Common myeloid progenitor, CD34-positive (primary cell): Measurements from ENCODE around the gene SEMA4D.

Experiments
- CTCF ChIA-PET: fragments of 350-600 bp; sonication (Branson Sonifier 250); formaldehyde crosslinking; loops from one replicate; lab custom pipeline; 2021; ENCODE audit warnings: antibody characterized with exemption; lab: Charles Lee
- POLR2A ChIA-PET: fragments of 350-600 bp; sonication (Branson Sonifier 250); formaldehyde crosslinking; loops from one replicate; lab custom pipeline; 2021; ENCODE audit warnings: antibody characterized with exemption; lab: Charles Lee
- DNase-seq, 3 donors: peaks; one replicate each; pipeline versions ENCODE4 v3.0.0 to v3.0.0-alpha.2; 2013
- H3K27ac ChIP-seq, 2 experiments: 1 replicate in 1 of 2; 2 replicates in 1 of 2; pipeline ENCODE4 v1.7.0; 2013; ENCODE audit warnings: inconsistent platforms in 2 of 2, low read length in 2 of 2, mild to moderate bottlenecking in 2 of 2, low read depth in 1 of 2, moderate library complexity in 1 of 2; ENCODE audit not compliant: severe bottlenecking in 2 of 2, insufficient read depth in 1 of 2, poor library complexity in 1 of 2
- H3K27me3 ChIP-seq, 5 experiments: replicated peaks in 2 of 5; 1 replicate in 3 of 5; 2 replicates in 2 of 5; pipeline versions ENCODE4 v1.6.1 to v1.7.0; 2013; ENCODE audit warnings: low read length in 4 of 5, mild to moderate bottlenecking in 2 of 5, moderate library complexity in 2 of 5, inconsistent platforms in 1 of 5; ENCODE audit not compliant: insufficient read depth in 5 of 5, control insufficient read depth in 4 of 5
- H3K36me3 ChIP-seq, 4 experiments: 1 replicate in 2 of 4; 2 replicates in 2 of 4; pipeline versions ENCODE4 v1.6.1 to v1.7.0; 2013; ENCODE audit warnings: low read length in 3 of 4, control low read depth in 1 of 4, mild to moderate bottlenecking in 1 of 4; ENCODE audit not compliant: control insufficient read depth in 4 of 4, insufficient read depth in 4 of 4
- H3K4me1 ChIP-seq, 4 experiments: 1 replicate in 3 of 4; 2 replicates in 1 of 4; pipeline versions ENCODE4 v1.6.1 to v1.7.1; 2013; ENCODE audit warnings: low read length in 3 of 4, mild to moderate bottlenecking in 3 of 4, control low read depth in 1 of 4, inconsistent platforms in 1 of 4, moderate library complexity in 1 of 4; ENCODE audit not compliant: control insufficient read depth in 4 of 4, insufficient read depth in 4 of 4; ENCODE audit errors: control extremely low read depth in 1 of 4
- H3K4me3 ChIP-seq, 7 experiments: 1 replicate in 4 of 7; 2 replicates in 3 of 7; pipeline versions ENCODE4 v1.5.1 to v1.7.0; 2013; ENCODE audit warnings: mild to moderate bottlenecking in 7 of 7, low read length in 6 of 7, moderate library complexity in 6 of 7, inconsistent platforms in 2 of 7, low read depth in 2 of 7, control low read depth in 1 of 7; ENCODE audit not compliant: insufficient read depth in 4 of 7, control insufficient read depth in 1 of 7; ENCODE audit errors: extremely low read depth in 1 of 7
- H3K9me3 ChIP-seq, 5 experiments: 1 replicate in 4 of 5; 2 replicates in 1 of 5; pipeline versions ENCODE4 v1.6.1 to v1.7.1; 2013; ENCODE audit warnings: low read length in 4 of 5, mild to moderate bottlenecking in 2 of 5, inconsistent platforms in 1 of 5, low read depth in 1 of 5, moderate library complexity in 1 of 5; ENCODE audit not compliant: control insufficient read depth in 4 of 5, insufficient read depth in 2 of 5; ENCODE audit errors: control extremely low read depth in 1 of 5
- WGBS: methylation state at CpG from one replicate; pipeline ENCODE4 v1.1.5; 2013; ENCODE audit not compliant: insufficient coverage; 5-methylcytosine and 5-hydroxymethylcytosine counted together

SEMA4D gene

GRCh38 chr9:89409466-89409865 lies 88.4 kb downstream of the SEMA4D start:
- ChIA-PET CTCF (interaction anchor here (1.3 to 3.7 kb wide), 5 partner anchors 14 to 46 kb away, joined by 3 to 19 read pairs (median 7); no protein-coding TSS in a partner anchor), POLR2A (interaction anchor here (1.2 kb wide), 1 partner anchor 20 kb away, joined by 3 read pairs; no protein-coding TSS in a partner anchor)
- peaks cover 0 to 3% (median 0%) of the 10 kb centered on the region in 5 experiments for H3K9me3 ChIP-seq
- peaks cover 12 to 45% (median 16%) of the 10 kb centered on the region in 4 experiments for H3K36me3 ChIP-seq
- peak in 2 of 3 donors; percentile 41 to 58 for DNase-seq
- H3K27me3 ChIP-seq: no peaks in the 10 kb centered on the region
- H3K4me1 ChIP-seq: peaks cover 23 to 83% (median 68%) of the 10 kb centered on the region in 4 experiments
- H3K4me3 ChIP-seq: peak overlapping the region in 4 of 7 experiments; percentile 26 to 51 (median 34)
- WGBS: 22% methylated on average over 3 of the region's 4 CpGs
- H3K27ac ChIP-seq: peak overlapping the region; percentile 41 to 85

DNA sequence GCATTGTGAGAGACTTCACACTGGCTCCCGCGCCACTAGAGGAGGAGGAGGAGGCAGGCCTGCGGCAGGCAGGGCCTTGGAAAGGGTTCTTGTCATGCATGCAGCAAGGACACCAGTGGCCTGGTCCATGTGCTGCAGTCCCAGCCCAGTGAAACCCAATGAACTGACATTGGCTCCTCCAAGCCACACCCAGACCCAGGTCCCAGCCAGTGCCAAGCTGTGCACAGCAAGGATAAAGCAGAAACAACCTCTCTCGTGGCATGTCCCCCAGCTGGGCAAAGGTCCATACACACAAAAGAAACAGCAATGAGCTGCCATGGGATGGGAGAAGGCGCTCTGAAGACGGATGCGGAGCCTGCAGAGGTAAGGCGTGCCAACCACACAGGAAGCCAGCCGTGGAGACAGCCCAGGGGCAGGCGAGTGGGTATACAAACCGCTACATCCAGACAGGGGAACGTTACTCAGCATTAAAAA lies 89.2 kb downstream of the SEMA4D start:
- Histone ChIP-seq H3K9me3 (peaks cover 0 to 3% (median 0%) of the 10 kb centered on the region in 5 experiments), H3K27ac (peak overlapping the region; percentile 41 to 85), H3K36me3 (peaks cover 10 to 43% (median 20%) of the 10 kb centered on the region in 4 experiments), H3K27me3 (no peaks in the 10 kb centered on the region), H3K4me3 (peak overlapping the region in 4 of 7 experiments; percentile 26 to 51 (median 34)), H3K4me1 (peaks cover 23 to 78% (median 68%) of the 10 kb centered on the region in 4 experiments)
- CTCF ChIA-PET: interaction anchor here (0.6 to 3.7 kb wide), 10 partner anchors 11 to 140 kb away, joined by 3 to 19 read pairs (median 4); no protein-coding TSS in a partner anchor
- DNase-seq: peak; percentile 81 to 97 (median 94)
- POLR2A ChIA-PET: interaction anchor here (1.2 to 1.3 kb wide), 2 partner anchors 18 to 20 kb away, joined by 3 read pairs; no protein-coding TSS in a partner anchor
- WGBS: 0% methylated on average over 8 of the region's 12 CpGs

DNA sequence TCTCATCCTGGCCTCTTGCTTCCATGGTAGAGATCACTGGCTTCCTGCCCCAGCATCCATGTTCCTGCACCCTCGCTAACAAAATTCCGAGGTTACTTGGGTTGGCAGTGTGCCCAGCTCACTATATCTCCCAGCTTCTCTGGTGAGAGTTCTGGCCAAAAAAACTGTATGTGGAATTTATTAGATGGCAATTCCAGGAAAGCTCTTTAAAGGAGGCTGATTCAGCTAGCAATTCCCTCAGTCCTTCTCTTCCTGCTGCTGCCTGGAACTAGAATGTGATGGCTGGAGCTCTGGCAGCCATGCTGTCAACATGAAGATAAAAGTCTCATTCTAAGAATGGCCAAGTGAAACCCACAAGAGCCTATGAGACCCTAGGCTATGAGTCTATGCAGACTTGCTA lies 90.8 kb downstream of the SEMA4D start:
- H3K36me3 ChIP-seq: peaks cover 9 to 45% (median 24%) of the 10 kb centered on the region in 4 experiments
- WGBS: 58% methylated on average over 2 of the region's 2 CpGs
- peak overlapping the region in 1 of 2 experiments; percentile 1 for H3K27ac ChIP-seq
- no peak overlapping the region for H3K4me3 ChIP-seq
- H3K27me3 ChIP-seq: no peaks in the 10 kb centered on the region
- ChIA-PET POLR2A (no interaction called here), CTCF (interaction anchor here (1.1 to 3.7 kb wide), 5 partner anchors 17 to 142 kb away, joined by 3 to 19 read pairs (median 7); no protein-coding TSS in a partner anchor)
- H3K9me3 ChIP-seq: peaks cover 0 to 3% (median 0%) of the 10 kb centered on the region in 5 experiments
- no peak for DNase-seq
- H3K4me1 ChIP-seq: peaks cover 23 to 81% (median 67%) of the 10 kb centered on the region in 4 experiments

GRCh38 chr9:89405826-89406225 lies 92.1 kb downstream of the SEMA4D start:
- Histone ChIP-seq H3K4me3 (peak overlapping the region in 3 of 7 experiments; percentile 15 to 35 (median 29)), H3K4me1 (peaks cover 29 to 81% (median 70%) of the 10 kb centered on the region in 4 experiments), H3K27ac (peak overlapping the region; percentile 10 to 60), H3K27me3 (no peaks in the 10 kb centered on the region), H3K9me3 (no peaks in the 10 kb centered on the region), H3K36me3 (peaks cover 5 to 46% (median 27%) of the 10 kb centered on the region in 4 experiments)
- peak in 2 of 3 donors; percentile 68 to 69 for DNase-seq
- CTCF ChIA-PET: interaction anchor here (0.7 to 3.7 kb wide), 5 partner anchors 17 to 143 kb away, joined by 3 to 19 read pairs (median 3); no protein-coding TSS in a partner anchor
- POLR2A ChIA-PET: no interaction called here
- 56% methylated on average over 7 of the region's 11 CpGs for WGBS

DNA sequence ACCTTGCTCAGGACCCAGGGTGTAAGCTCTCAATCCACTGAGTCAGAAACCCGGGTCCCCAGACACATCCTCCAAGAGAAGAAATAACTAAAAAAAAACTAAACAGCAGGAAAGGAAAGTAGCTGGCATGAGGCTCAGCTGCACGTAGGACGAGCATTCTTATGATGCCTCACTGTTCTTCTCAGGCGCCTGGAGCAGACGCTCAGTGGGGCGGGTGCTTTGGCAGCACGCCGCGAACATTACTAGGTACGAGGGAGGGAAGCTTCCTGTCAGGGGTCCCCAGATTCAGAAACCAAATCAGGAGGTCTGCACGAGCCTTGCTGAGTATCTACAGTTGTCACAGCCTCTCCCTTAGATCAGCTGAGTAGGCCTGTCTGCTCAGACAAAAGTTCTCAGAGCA lies 93.8 kb downstream of the SEMA4D start:
- WGBS: 94% methylated on average over 11 of the region's 11 CpGs
- H3K4me3 ChIP-seq: no peak overlapping the region
- peaks cover 5 to 44% (median 28%) of the 10 kb centered on the region in 4 experiments for H3K36me3 ChIP-seq
- no peak overlapping the region for H3K27ac ChIP-seq
- H3K9me3 ChIP-seq: no peaks in the 10 kb centered on the region
- ChIA-PET POLR2A (interaction anchor here (0.5 kb wide), 1 partner anchor 16 kb away, joined by 4 read pairs; no protein-coding TSS in a partner anchor), CTCF (interaction anchor here (0.6 to 1.4 kb wide), 3 partner anchors 13 to 77 kb away, joined by 3 read pairs; no protein-coding TSS in a partner anchor)
- no peaks in the 10 kb centered on the region for H3K27me3 ChIP-seq
- peaks cover 26 to 81% (median 69%) of the 10 kb centered on the region in 4 experiments for H3K4me1 ChIP-seq
- no peak for DNase-seq

GRCh38 chr9:89402695-89403427 lies 95.1 kb downstream of the SEMA4D start:
- peaks cover 8 to 57% (median 39%) of the 10 kb centered on the region in 4 experiments for H3K36me3 ChIP-seq
- no peak overlapping the region for H3K4me3 ChIP-seq
- no peaks in the 10 kb centered on the region for H3K27me3 ChIP-seq
- peaks cover 17 to 74% (median 57%) of the 10 kb centered on the region in 4 experiments for H3K4me1 ChIP-seq
- ChIA-PET CTCF (interaction anchor here (1.1 to 2.0 kb wide), 5 partner anchors 10 to 147 kb away, joined by 3 to 10 read pairs (median 4); no protein-coding TSS in a partner anchor), POLR2A (no interaction called here)
- no peak overlapping the region for H3K27ac ChIP-seq
- WGBS: over 99% methylated on average over 14 of the region's 14 CpGs
- H3K9me3 ChIP-seq: no peaks in the 10 kb centered on the region
- no peak for DNase-seq
